HG03520 (cell line): ENCODE results near the gene PID1.

Experiments used
- ATAC-seq: cut with Tn5 transposase; IDR thresholded peaks from one replicate; pipeline ENCODE4 v1.9.1; 2021; ENCODE audit warnings: mild to moderate bottlenecking, moderate library complexity; ENCODE audit not compliant: unreplicated experiment

Gene PID1

GRCh38 chr2:229170916-229171315 lies 100.2 kb downstream of the PID1 start:
- no peak for ATAC-seq

GRCh38 chr2:229170171-229170570 lies 100.9 kb downstream of the PID1 start:
- no peak for ATAC-seq

GRCh38 chr2:229169751-229170150 lies 101.3 kb downstream of the PID1 start:
- ATAC-seq: no peak

- no peak for ATAC-seq
These were observed 106.4 kb downstream of the PID1 start for GRCh38 chr2:229164545-229165249.

GRCh38 chr2:229163893-229164292 lies 107.2 kb downstream of the PID1 start:
- ATAC-seq: no peak

- ATAC-seq: no peak
These were observed 109.1 kb downstream of the PID1 start for GRCh38 chr2:229162015-229162414.

- ATAC-seq: no peak
These were observed 110.1 kb downstream of the PID1 start for GRCh38 chr2:229160984-229161383.

GRCh38 chr2:229160180-229160579 lies 110.9 kb downstream of the PID1 start:
- no peak for ATAC-seq

- no peak for ATAC-seq
These were observed 111.7 kb downstream of the PID1 start for GRCh38 chr2:229159405-229159804.

- ATAC-seq: no peak
These were observed 116.7 kb downstream of the PID1 start for GRCh38 chr2:229154381-229154780.

GRCh38 chr2:229153951-229154350 lies 117.1 kb downstream of the PID1 start:
- ATAC-seq: no peak

- ATAC-seq: no peak
These were observed 117.8 kb downstream of the PID1 start for GRCh38 chr2:229153267-229153666.

GRCh38 chr2:229152674-229153073 lies 118.4 kb downstream of the PID1 start:
- no peak for ATAC-seq

- no peak for ATAC-seq
These were observed 120.8 kb downstream of the PID1 start for GRCh38 chr2:229150317-229150716.

- ATAC-seq: no peak
These were observed 129.6 kb downstream of the PID1 start for GRCh38 chr2:229141424-229142025.

- no peak for ATAC-seq
These were observed 133.4 kb downstream of the PID1 start for GRCh38 chr2:229137639-229138038.

GRCh38 chr2:229137066-229137465 lies 134.0 kb downstream of the PID1 start:
- no peak for ATAC-seq

- ATAC-seq: no peak
These were observed 137.8 kb downstream of the PID1 start for GRCh38 chr2:229133155-229133772.

- no peak for ATAC-seq
These were observed 138.9 kb downstream of the PID1 start for GRCh38 chr2:229132236-229132635.

- no peak for ATAC-seq
These were observed 140.6 kb downstream of the PID1 start for GRCh38 chr2:229130522-229130921.

- no peak for ATAC-seq
These were observed 141.2 kb downstream of the PID1 start for GRCh38 chr2:229129738-229130371.

- ATAC-seq: no peak
These were observed 143.6 kb downstream of the PID1 start for GRCh38 chr2:229127471-229127870.
